Right lobe of liver (tissue), 6 donors: Measurements from ENCODE around the gene CD58. TPM values are rescaled to one million over a fixed set of nuclear protein-coding genes. Genes with fewer than 3 reads are reported as not detected.

Experiments
- ATAC-seq, 4 donors: fragments of 200-7000 bp; cut with Tn5 transposase; one replicate each; pipeline ENCODE4 v1.9.1; 2020; ENCODE audit warnings: mild to moderate bottlenecking in 4 of 4, moderate library complexity in 4 of 4
- DNase-seq, 3 donors: peaks; one replicate each; pipeline ENCODE4 v3.0.0-alpha.2; 2020
- H3K27ac ChIP-seq, 3 donors: fragments of 200-600 bp; one replicate each; pipeline ENCODE4 v1.8.0; 2022
- H3K27me3 ChIP-seq, 2 donors: fragments of 200-600 bp; one replicate each; pipeline ENCODE4 v1.8.0; 2022
- H3K36me3 ChIP-seq, 4 donors: fragments of 200-600 bp; sonication (generic) in 1 of 4; one replicate each; pipeline versions ENCODE4 v1.5.1 to v1.8.0; 2017 to 2022; ENCODE audit warnings: control low read depth in 1 of 4
- H3K4me1 ChIP-seq, 4 donors: fragments of 200-600 bp; sonication (generic) in 1 of 4; one replicate each; pipeline versions ENCODE4 v1.5.1 to v1.8.0; 2017 to 2022; ENCODE audit warnings: control low read depth in 1 of 4
- H3K4me3 ChIP-seq, 3 donors: fragments of 200-600 bp; one replicate each; pipeline ENCODE4 v1.8.0; 2022
- H3K9me3 ChIP-seq, 4 donors: fragments of 200-600 bp; sonication (generic) in 1 of 4; one replicate each; pipeline versions ENCODE4 v1.5.1 to v1.8.0; 2017 to 2022; ENCODE audit warnings: control low read depth in 1 of 4
- CTCF ChIP-seq, 4 donors: fragments of 200-600 bp in 3 of 4; fragments of 450-650 bp in 1 of 4; IDR thresholded peaks; one replicate each; pipeline versions ENCODE4 v1.5.1 to v1.8.0; 2016 to 2022; ENCODE audit warnings: antibody characterized with exemption in 4 of 4, mild to moderate bottlenecking in 2 of 4
- POLR2A ChIP-seq: fragments of 450-650 bp; IDR thresholded peaks from one replicate; pipeline ENCODE4 v1.6.1; 2017; ENCODE audit warnings: antibody characterized with exemption, mild to moderate bottlenecking
- WGBS: methylation state at CpG from one replicate; pipeline ENCODE4 v1.1.6; 2018; ENCODE audit warnings: low coverage, low lambda C conversion rate; ENCODE audit not compliant: insufficient coverage; ENCODE audit errors: missing lambda C conversion rate; 5-methylcytosine and 5-hydroxymethylcytosine counted together
- intact Hi-C, 2 donors: fragments of 100-400 bp; cut with DNase I; formaldehyde crosslinking; loops; one replicate each; pipeline versions ENCODE4 v1.11.2 to v1.14.1; 2022
- total RNA-seq, 6 experiments: library from RNA; depleted of rRNA in 2 of 6; stranded (reverse); fragments of >200 nt in 2 of 6; fragmentation: NEBNext Ultra II Directional in 3 of 6; extraction: Animal tissue kit (Norgen Biotek cat#: 25700) in 3 of 6; gene quantifications; one replicate each; pipeline versions ENCODE4 v1.1.0 to v1.2.4, GENCODE V29; 2016 to 2023
- donor health status: DM: no; HTN: yes; CAD: no.
- donor health status: DM: no; HTN: no; CAD: no.
- donor health status: DM: no; HTN: no; CAD: no.
- donor health status: DM: no; HTN: yes; CAD: no.
- donor health status: DM: no; HTN: yes; CAD: no.

CD58 gene
- total RNA-seq, 6 experiments from 2014 or later = 3.5 to 13.8 (median 7.5) TPM

GRCh38 chr1:116518400-116518799 is 52.4 kb downstream of the CD58 start:
- ATAC-seq = no peak
- TF ChIP-seq POLR2A (no peak), CTCF (IDR thresholded peaks at IDR 0.05) (no peak)

GRCh38 chr1:116516631-116517030 is 54.2 kb downstream of the CD58 start:
- intact Hi-C loops = no loop called here
- Histone ChIP-seq H3K9me3 (no peaks in the 10 kb centered on the region), H3K27ac (no peak overlapping the region), H3K4me3 (no peak overlapping the region), H3K4me1 (no peaks in the 10 kb centered on the region), H3K36me3 (no peaks in the 10 kb centered on the region), H3K27me3 (no peaks in the 10 kb centered on the region)
- no peak for DNase-seq
- TF ChIP-seq POLR2A (no peak), CTCF (IDR thresholded peaks at IDR 0.05) (no peak)
- ATAC-seq = no peak
- WGBS = 88% methylated on average over 5 of the region's 5 CpGs

More at GRCh38 chr1:116518400-116518799, 52.4 kb downstream of the CD58 start:
- no peak overlapping the region for H3K27ac ChIP-seq
- H3K27me3 ChIP-seq = no peaks in the 10 kb centered on the region
- H3K36me3 ChIP-seq = no peaks in the 10 kb centered on the region
- WGBS = 100% methylated on average over 3 of the region's 3 CpGs
- no peak overlapping the region for H3K4me3 ChIP-seq
- H3K9me3 ChIP-seq = no peaks in the 10 kb centered on the region
- DNase-seq = no peak
- no peaks in the 10 kb centered on the region for H3K4me1 ChIP-seq
- intact Hi-C loops = no loop called here

GRCh38 chr1:116515702-116516101 is 55.1 kb downstream of the CD58 start:
- intact Hi-C loops = no loop called here
- Histone ChIP-seq H3K27ac (peak overlapping the region in 2 of 3 donors; percentile 49 to 53), H3K4me3 (no peak overlapping the region), H3K9me3 (no peaks in the 10 kb centered on the region), H3K4me1 (no peaks in the 10 kb centered on the region), H3K36me3 (no peaks in the 10 kb centered on the region), H3K27me3 (no peaks in the 10 kb centered on the region)
- DNase-seq = peak in 1 of 3 donors; percentile 17
- peak; percentile 43 to 56 (median 51) for ATAC-seq
- WGBS = 47% methylated on average over 6 of the region's 7 CpGs
- TF ChIP-seq POLR2A = no peak
- TF ChIP-seq CTCF (IDR thresholded peaks at IDR 0.05) = no peak

GRCh38 chr1:116514708-116515525 is 55.9 kb downstream of the CD58 start:
- H3K4me1 ChIP-seq = no peaks in the 10 kb centered on the region
- peak in 1 of 3 donors; percentile 16 for DNase-seq
- intact Hi-C loops = no loop called here
- no peaks in the 10 kb centered on the region for H3K36me3 ChIP-seq
- peak; percentile 41 to 57 (median 48) for ATAC-seq
- WGBS = 64% methylated on average over 8 of the region's 8 CpGs
- H3K27ac ChIP-seq = peak overlapping the region in 2 of 3 donors; percentile 49 to 53
- no peak for TF ChIP-seq CTCF (IDR thresholded peaks at IDR 0.05)
- no peak for TF ChIP-seq POLR2A
- H3K27me3 ChIP-seq = no peaks in the 10 kb centered on the region
- H3K9me3 ChIP-seq = no peaks in the 10 kb centered on the region
- no peak overlapping the region for H3K4me3 ChIP-seq
